GM19324 (cell line): ENCODE results near the gene YIF1A.
A peak's percentile ranks its signal among the peaks of the same experiment; 100 is the strongest.
"Not testable (repeated sequence)": the region's sequence is repeated elsewhere in the genome, so short reads cannot be mapped to it uniquely, and the experiment has no call there.

ENCODE experiments used
- ATAC-seq: cut with Tn5 transposase; IDR thresholded peaks from one replicate; pipeline ENCODE4 v1.9.1; 2021; ENCODE audit warnings: mild to moderate bottlenecking, moderate library complexity; ENCODE audit not compliant: unreplicated experiment, low FRiP score

YIF1A gene

GRCh38 chr11:66287889-66288670, 863 bp downstream of the YIF1A start:
- ATAC-seq = no peak

DNA sequence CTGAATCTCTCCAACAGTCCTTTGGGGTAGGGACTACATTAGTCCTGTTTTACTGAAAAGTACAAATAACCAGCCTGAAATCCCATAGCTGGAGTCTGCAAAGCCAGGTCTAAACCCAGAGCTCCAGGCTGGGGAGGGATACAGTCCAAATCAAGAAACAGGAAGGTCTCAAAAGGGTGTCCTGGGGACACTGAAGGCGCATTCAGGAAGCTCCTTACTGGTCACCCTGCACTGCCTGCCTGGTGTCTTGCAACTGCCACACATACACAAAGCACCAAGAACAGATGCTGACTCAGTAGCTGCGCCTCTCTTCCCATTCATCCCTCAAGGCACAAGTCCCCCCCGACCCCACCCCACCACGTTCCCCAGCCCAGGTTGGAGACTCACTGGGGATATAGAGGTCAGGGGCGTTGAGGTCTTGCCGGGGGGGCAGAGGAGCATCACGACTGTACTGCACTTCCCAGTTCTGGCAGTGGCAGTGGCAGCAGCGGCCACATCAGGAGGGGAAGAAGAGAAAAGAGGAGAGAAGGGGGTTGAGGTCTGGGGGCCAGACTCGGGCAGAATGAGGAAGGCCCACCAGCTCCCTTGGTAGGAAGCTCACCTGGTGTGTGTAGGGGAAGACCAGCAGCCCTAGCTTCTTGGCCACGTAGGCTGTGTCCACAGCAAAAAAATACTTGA, 1.6 kb downstream of the YIF1A start:
- ATAC-seq = no peak

GRCh38 chr11:66286699-66287098, 2.2 kb downstream of the YIF1A start:
- ATAC-seq = no peak

GRCh38 chr11:66285250-66285947, 3.5 kb downstream of the YIF1A start:
- ATAC-seq = no peak

GRCh38 chr11:66284526-66285078, 4.3 kb downstream of the YIF1A start:
- no peak for ATAC-seq

- ATAC-seq = no peak
These were observed 5.4 kb downstream of the YIF1A start for GRCh38 chr11:66283461-66284105.

DNA sequence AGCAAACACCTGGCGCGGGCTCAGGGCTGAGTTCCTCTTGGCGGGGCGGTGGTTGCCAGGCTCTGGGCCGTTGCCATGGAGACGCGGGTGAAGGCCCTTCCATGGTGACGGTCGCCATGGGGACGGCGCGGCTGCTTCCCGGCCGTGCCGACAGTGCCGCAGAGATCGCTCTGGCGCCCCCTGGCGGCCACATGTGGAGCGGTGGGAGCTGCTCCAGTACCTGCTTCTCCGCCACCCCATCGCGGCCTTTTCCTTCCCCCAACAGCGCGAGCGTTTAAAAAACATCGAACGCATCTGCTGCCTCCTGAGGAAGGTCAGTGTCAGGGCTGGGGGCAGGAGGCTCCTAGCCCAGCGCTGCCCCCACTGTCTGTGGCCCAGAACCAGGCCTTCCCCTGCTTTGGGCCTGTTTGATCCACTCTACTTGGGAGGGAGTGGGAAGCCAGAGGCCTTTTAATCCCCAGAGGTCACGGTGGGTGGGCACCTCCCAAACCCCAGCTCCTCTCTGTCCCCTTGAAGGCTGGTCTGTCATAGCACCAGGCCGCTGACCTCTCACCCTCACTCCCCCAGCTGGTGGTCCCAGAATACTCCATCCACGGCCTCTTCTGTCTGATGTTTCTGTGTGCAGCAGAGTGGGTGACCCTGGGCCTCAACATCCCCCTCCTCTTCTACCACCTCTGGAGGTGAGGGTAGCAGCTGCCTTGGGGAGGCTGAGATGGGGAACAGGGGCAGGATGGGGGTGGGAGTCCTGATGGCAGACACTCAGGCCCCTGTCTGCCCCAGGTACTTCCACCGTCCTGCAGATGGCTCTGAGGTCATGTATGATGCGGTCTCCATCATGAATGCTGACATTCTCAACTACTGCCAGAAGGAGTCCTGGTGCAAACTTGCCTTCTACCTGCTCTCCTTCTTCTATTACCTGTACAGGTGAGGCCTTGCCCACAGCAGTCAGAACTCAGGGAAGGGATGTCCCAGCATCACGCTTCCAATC, 6.2 kb downstream of the YIF1A start:
- ATAC-seq = peak; percentile 76

DNA sequence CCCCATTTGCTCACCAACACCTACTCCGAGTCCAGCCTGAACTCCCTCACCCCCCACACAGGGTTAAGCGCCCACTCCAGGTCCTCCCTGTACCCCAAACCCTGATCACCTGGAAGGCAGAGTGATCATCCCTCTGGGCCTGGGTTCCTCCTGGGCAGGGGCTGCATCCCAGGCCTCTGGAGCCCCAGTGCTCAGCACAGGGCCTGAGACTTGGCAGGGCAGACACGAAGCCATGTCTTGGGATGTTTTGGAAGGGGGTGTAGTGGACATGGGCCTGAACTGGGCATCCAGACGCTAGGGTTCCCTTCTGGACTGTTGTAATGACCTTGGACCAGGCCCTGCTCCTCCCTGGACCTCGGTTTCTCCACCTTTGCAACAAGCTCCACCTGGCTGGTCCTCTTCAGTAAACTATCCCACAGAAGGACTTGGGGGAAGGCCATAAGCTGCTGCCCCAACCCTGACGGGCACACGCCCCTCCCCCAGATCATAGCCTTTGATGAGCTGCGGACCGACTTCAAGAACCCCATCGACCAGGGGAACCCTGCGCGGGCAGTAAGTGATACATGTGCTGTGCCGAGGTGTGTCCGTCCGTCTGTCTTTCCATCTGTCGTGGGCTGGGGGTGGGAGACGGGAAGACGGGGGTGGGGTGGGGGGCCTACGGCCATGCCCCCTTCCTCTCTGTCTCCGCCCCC, 7.0 kb downstream of the YIF1A start:
- ATAC-seq = no peak

DNA sequence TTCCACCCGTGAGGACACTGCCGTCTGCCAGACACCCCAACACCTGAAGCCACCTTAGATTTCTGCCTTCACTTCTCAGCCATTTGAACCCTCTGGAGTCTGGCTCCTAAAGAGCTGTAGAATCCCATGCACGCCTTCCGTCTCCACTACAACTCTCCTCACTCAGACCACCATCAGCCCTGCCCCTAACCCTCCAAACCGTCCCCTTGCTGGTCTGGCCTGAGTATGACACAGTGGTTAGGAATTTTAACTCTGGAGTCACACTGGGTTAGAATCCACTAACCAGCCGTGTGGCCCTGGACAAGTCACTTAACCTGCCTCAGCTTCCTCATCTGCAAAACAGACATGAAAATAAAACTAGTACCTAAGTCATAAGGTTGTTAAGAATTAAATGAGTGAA, 7.9 kb downstream of the YIF1A start:
- ATAC-seq = no peak

- ATAC-seq = no peak
These were observed 8.5 kb downstream of the YIF1A start for GRCh38 chr11:66280428-66280827.

GRCh38 chr11:66279092-66279734, 9.7 kb downstream of the YIF1A start:
- no peak for ATAC-seq

- ATAC-seq = no peak
These were observed 10.4 kb downstream of the YIF1A start for GRCh38 chr11:66278363-66279091.

DNA sequence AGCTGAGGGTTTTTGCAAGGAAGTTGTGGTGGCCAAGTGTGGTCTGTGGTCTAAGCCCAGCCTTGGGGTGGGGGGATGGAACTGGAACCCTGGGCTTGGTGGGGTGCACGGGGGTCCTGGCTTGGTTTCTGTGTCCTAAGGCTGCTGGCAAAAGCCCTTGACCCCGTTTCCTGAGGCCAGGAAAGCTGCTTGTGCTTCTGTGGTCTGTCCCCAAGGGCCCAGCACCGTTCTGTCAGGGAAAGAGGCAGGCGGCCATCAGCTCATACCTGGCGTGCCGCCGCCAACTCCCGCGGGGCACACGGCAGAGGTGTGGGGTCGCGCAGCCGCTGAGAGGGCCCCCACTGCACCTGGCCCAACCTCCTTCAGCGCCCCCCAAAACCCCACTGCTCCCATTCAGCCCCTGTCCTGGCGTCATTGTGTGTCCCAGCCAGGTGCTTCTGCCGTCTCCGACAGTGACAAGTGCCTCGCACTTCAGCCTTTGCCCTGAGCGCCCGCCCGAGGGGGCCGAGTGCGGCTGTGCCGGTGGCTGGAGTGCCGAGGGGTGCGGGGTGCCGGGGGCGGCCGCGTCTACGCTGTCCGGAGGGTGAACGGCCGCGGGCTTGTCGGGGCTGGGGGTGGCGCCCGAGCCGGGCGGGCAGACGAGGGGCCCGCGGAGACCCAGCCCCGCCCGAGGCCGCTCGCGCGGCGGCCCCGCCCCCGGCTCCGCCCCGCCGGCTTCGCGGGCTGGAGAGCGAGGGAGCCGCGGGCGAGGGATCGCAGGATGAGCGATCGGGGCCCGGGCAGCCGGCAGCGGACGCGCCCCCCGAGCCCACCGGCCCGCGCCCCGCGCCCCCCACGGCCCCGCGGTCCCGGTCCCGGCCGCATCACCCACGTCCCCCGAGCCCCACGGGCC, 11.2 kb downstream of the YIF1A start, which contains the start of gene CNIH2:
TSS of gene CNIH2 (plus strand) at position 705 of the 892 bp plus-strand sequence. CDS start 282 bp downstream, outside the sequence.
- no peak for ATAC-seq

- ATAC-seq = not testable (repeated sequence)
These were observed 11.9 kb downstream of the YIF1A start for GRCh38 chr11:66277064-66277463.

GRCh38 chr11:66276619-66277018, 12.3 kb downstream of the YIF1A start:
- not testable (repeated sequence) for ATAC-seq

GRCh38 chr11:66275984-66276612, 12.8 kb downstream of the YIF1A start:
- ATAC-seq = no peak
